Stimulated activated CD8-positive, alpha-beta memory T cell treated with anti-CD3 and anti-CD28 coated beads, Interleukin-7, amount 100 ng/mL, for 48 hours (primary cell): Measurements from ENCODE around the gene SPDYE11.
"Not testable (repeated sequence)": the region's sequence is repeated elsewhere in the genome, so short reads cannot be mapped to it uniquely, and the experiment has no call there.

Experiments used
- DNase-seq, 2 donors: peaks; one replicate each; pipeline ENCODE4 v3.0.0-alpha.2; 2020; ENCODE audit warnings: low read depth in 1 of 2; ENCODE audit errors: extremely low read depth in 1 of 2

SPDYE11 gene

GRCh38 chr7:73057811-73058210 lies at the start of gene SPDYE11:
TSS of gene SPDYE11 (minus strand) at chr7:73057911. CDS start at chr7:73056111, 1,800 bp downstream.
- not testable (repeated sequence) for DNase-seq

GRCh38 chr7:73085938-73086337 lies 28.2 kb upstream of the SPDYE11 start, which contains the start of gene SPDYE9:
TSS of gene SPDYE9 (minus strand) at chr7:73086038. CDS start at chr7:73084238, 1,800 bp downstream.
- not testable (repeated sequence) for DNase-seq

- DNase-seq, result not testable (repeated sequence)
These were observed 28.0 kb downstream of the SPDYE11 start, which contains the start of gene SPDYE8 for GRCh38 chr7:73029666-73030065. TSS of gene SPDYE8 (minus strand) at chr7:73029766. CDS start at chr7:73027966, 1,800 bp downstream.

GRCh38 chr7:73006491-73006890 lies 51.2 kb downstream of the SPDYE11 start:
- DNase-seq, result not testable (repeated sequence)

- peak; percentile 89 to 92 for DNase-seq
These were observed 51.8 kb downstream of the SPDYE11 start for GRCh38 chr7:73005693-73006447.

- DNase-seq, result peak; percentile 51 to 58
These were observed 52.4 kb downstream of the SPDYE11 start for GRCh38 chr7:73005356-73005692.

- not testable (repeated sequence) for DNase-seq
These were observed 59.7 kb downstream of the SPDYE11 start for GRCh38 chr7:72997887-72998468.
